HG02870 (cell line): ENCODE measurements around the gene BAD.

ENCODE experiments used
- ATAC-seq: cut with Tn5 transposase; IDR thresholded peaks from one replicate; pipeline ENCODE4 v1.9.1; 2021; ENCODE audit warnings: mild to moderate bottlenecking, moderate library complexity; ENCODE audit not compliant: unreplicated experiment

The BAD gene

GRCh38 chr11:64281957-64282770 lies 2.3 kb downstream of the BAD start:
- ATAC-seq, result no peak

GRCh38 chr11:64278576-64279190 lies 5.8 kb downstream of the BAD start:
- no peak for ATAC-seq

GRCh38 chr11:64276653-64277431 lies 7.6 kb downstream of the BAD start:
- no peak for ATAC-seq

GRCh38 chr11:64275841-64276240 lies 8.6 kb downstream of the BAD start:
- ATAC-seq, result no peak

DNA sequence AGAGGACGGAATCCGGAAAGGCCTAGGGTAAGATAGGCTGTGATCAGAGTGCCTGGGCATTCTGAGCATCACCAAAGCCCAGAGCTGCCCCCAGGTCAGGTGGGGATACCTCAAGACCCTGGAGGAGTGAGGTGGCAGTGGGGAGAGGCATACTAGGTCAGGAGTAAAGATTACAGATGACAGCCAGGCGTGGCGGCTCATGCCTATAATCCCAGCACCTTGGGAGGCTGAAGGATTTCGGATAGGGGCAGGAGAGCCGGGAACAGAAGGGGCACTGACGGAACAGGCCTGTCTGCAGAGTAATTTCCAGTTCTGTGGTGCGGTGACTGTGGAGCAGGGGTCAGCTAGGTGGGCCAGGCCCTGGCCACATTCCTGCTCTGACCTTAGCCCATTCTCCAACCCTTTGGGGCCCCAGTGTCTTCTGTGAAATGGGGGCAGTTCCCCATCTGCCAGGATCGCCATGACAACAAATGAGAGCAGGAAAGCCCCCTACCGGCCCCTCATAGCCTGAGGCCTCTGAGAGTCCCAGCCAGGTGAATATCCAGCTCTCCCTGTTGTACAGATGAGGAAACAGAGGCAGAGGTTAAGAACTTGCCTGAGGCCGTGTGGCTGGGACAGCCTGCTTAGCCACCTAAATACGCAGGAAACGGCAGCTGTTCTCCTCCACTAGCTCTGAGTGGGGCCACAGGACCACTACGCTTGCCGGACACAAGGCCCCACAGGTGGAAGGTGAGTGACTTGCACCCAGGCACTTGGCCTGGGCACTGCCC lies 9.2 kb downstream of the BAD start:
- ATAC-seq, result no peak

GRCh38 chr11:64269540-64270220 lies 14.8 kb downstream of the BAD start:
- peak; percentile 65 for ATAC-seq

GRCh38 chr11:64268893-64269539 lies 15.4 kb downstream of the BAD start:
- ATAC-seq, result no peak

- ATAC-seq, result no peak
These were observed 16.2 kb downstream of the BAD start for GRCh38 chr11:64268025-64268892.

GRCh38 chr11:64267207-64267945 lies 17.1 kb downstream of the BAD start:
- ATAC-seq, result no peak

GRCh38 chr11:64266339-64266738 lies 18.1 kb downstream of the BAD start:
- ATAC-seq, result no peak

GRCh38 chr11:64265176-64266160 lies 19.0 kb downstream of the BAD start:
- no peak for ATAC-seq

- ATAC-seq, result no peak
These were observed 20.1 kb downstream of the BAD start for GRCh38 chr11:64264371-64264852.

- ATAC-seq, result no peak
These were observed 20.5 kb downstream of the BAD start for GRCh38 chr11:64263947-64264317.

GRCh38 chr11:64263021-64263946 lies 21.2 kb downstream of the BAD start:
- no peak for ATAC-seq

- ATAC-seq, result no peak
These were observed 22.0 kb downstream of the BAD start for GRCh38 chr11:64262271-64263002.
